HCT116 (cell line): Measurements from ENCODE around the gene ATF6B.

Experiments used
- ATF3 ChIP-seq: IDR thresholded peaks from 2 replicates; pipeline ENCODE4 v1.6.1; 2012
- CTCF ChIP-seq, 3 experiments: fragments of 200-600 bp in 1 of 3; sonication (generic) in 1 of 3; IDR thresholded peaks in 2 of 3; conservative IDR thresholded peaks in 1 of 3; 2 replicates each; pipeline ENCODE4 v1.5.1; 2012 to 2017; ENCODE audit warnings: low read depth in 2 of 3, low read length in 2 of 3, antibody characterized with exemption in 1 of 3, borderline replicate concordance in 1 of 3, control low read depth in 1 of 3, mild to moderate bottlenecking in 1 of 3, mixed read lengths in 1 of 3, mixed run types in 1 of 3, moderate library complexity in 1 of 3; ENCODE audit not compliant: insufficient read depth in 1 of 3
- EZH2 ChIP-seq: fragments of 200-600 bp; sonication (generic); IDR thresholded peaks from 2 replicates; pipeline ENCODE4 v1.6.1; 2017; ENCODE audit warnings: antibody characterized with exemption, mixed run types
- EZH2phosphoT487 ChIP-seq: fragments of 200-600 bp; IDR thresholded peaks from 2 replicates; pipeline ENCODE4 v1.6.1; 2018; ENCODE audit warnings: antibody characterized with exemption, borderline replicate concordance
- POLR2A ChIP-seq: IDR thresholded peaks from 2 replicates; pipeline ENCODE4 v1.7.0; 2011; ENCODE audit warnings: borderline replicate concordance; ENCODE audit not compliant: insufficient read depth, insufficient read length; ENCODE audit errors: extremely low read depth
- POLR2AphosphoS5 ChIP-seq: IDR thresholded peaks from 2 replicates; pipeline ENCODE4 v1.6.1; 2011; ENCODE audit warnings: mild to moderate bottlenecking, low read depth, low read length, moderate library complexity
- RAD21 ChIP-seq: IDR thresholded peaks from 2 replicates; pipeline ENCODE4 v1.6.1; 2012; ENCODE audit warnings: low read depth, mild to moderate bottlenecking
- ZNF274 ChIP-seq: fragments of 200-500 bp; sonication (Bioruptor generic); IDR thresholded peaks from 2 replicates; pipeline ENCODE4 v1.6.1; 2014; ENCODE audit warnings: mild to moderate bottlenecking, low read depth, low read length, inconsistent platforms

- TF ChIP-seq CTCF (IDR thresholded peaks at IDR 0.05 in 2 of 3, conservative IDR thresholded peaks at IDR 0.05 in 1 of 3; ENCODE audit: borderline replicate concordance in 1 of 3, insufficient read depth in 1 of 3, low read depth in 2 of 3, low read length in 2 of 3) (no peak), POLR2A (no peak), EZH2 (no peak), ZNF274 (no peak), POLR2AphosphoS5 (no peak), EZH2phosphoT487 (no peak), ATF3 (no peak), RAD21 (no peak)
These were observed 9.4 kb upstream of the ATF6B start for GRCh38 chr6:32137454-32137853.
